ENCODE data around the gene PXDC1. TPM values are rescaled to one million over a fixed set of nuclear protein-coding genes. Genes with fewer than 3 reads are reported as not detected.

Gene PXDC1
- polyA plus RNA-seq, 1 donor from 2014 or later = 3.9 TPM

- Histone ChIP-seq H2AFZ (ENCODE audit: low read depth, low read length) (no peak overlapping the region), H3K9me3 (ENCODE audit: low read length) (no peaks in the 10 kb centered on the region), H3K9me2 (ENCODE audit: insufficient read depth, low read length) (no peaks in the 10 kb centered on the region), H3F3A (ENCODE audit: insufficient read depth, low read length, poor library complexity, severe bottlenecking) (no peaks in the 10 kb centered on the region), H3K4me3 (ENCODE audit: low read length) (no peak overlapping the region), H3K4me2 (ENCODE audit: low read length) (no peak overlapping the region), H3K36me3 (ENCODE audit: insufficient read depth, low read length) (no peaks in the 10 kb centered on the region), H3K79me2 (replicated peaks; ENCODE audit: insufficient read depth, low read length) (no peaks in the 10 kb centered on the region), H3K27me3 (ENCODE audit: insufficient read depth, low read depth, low read length) (no peaks in the 10 kb centered on the region), H3K27ac (ENCODE audit: low read length) (no peak overlapping the region), H4K20me1 (ENCODE audit: insufficient read depth) (no peaks in the 10 kb centered on the region), H3K9ac (ENCODE audit: low read length) (no peak overlapping the region)
- TF ChIP-seq POLR2AphosphoS5 (IDR thresholded peaks at IDR 0.05) (no peak), EZH2 (IDR thresholded peaks at IDR 0.05; ENCODE audit: borderline replicate concordance, insufficient read depth, low read length, poor library complexity, severe bottlenecking) (no peak), RAD21 (conservative IDR thresholded peaks at IDR 0.05) (no peak), MXI1 (conservative IDR thresholded peaks at IDR 0.05; ENCODE audit: poor library complexity, severe bottlenecking) (no peak), EP300 (conservative IDR thresholded peaks at IDR 0.05; ENCODE audit: poor library complexity, severe bottlenecking) (no peak), REST (IDR thresholded peaks at IDR 0.05; ENCODE audit: borderline replicate concordance) (no peak), TAF1 (IDR thresholded peaks at IDR 0.05; ENCODE audit: low read depth) (no peak), SMC3 (conservative IDR thresholded peaks at IDR 0.05; ENCODE audit: poor library complexity) (no peak)
These were observed 31.8 kb downstream of the PXDC1 start for GRCh38 chr6:3719462-3720308.

- Histone ChIP-seq H3F3A (ENCODE audit: insufficient read depth, low read length, poor library complexity, severe bottlenecking) (no peaks in the 10 kb centered on the region), H3K9ac (ENCODE audit: low read length) (no peak overlapping the region), H3K36me3 (ENCODE audit: insufficient read depth, low read length) (no peaks in the 10 kb centered on the region), H4K20me1 (ENCODE audit: insufficient read depth) (no peaks in the 10 kb centered on the region), H3K4me2 (ENCODE audit: low read length) (no peak overlapping the region), H3K4me3 (ENCODE audit: low read length) (no peak overlapping the region), H3K27ac (ENCODE audit: low read length) (no peak overlapping the region), H2AFZ (ENCODE audit: low read depth, low read length) (no peak overlapping the region), H3K79me2 (replicated peaks; ENCODE audit: insufficient read depth, low read length) (no peaks in the 10 kb centered on the region), H3K9me2 (ENCODE audit: insufficient read depth, low read length) (no peaks in the 10 kb centered on the region), H3K9me3 (ENCODE audit: low read length) (no peaks in the 10 kb centered on the region), H3K27me3 (ENCODE audit: insufficient read depth, low read depth, low read length) (no peaks in the 10 kb centered on the region)
- no peak for TF ChIP-seq SMC3 (conservative IDR thresholded peaks at IDR 0.05; ENCODE audit: poor library complexity)
- TF ChIP-seq, protein P1, sequence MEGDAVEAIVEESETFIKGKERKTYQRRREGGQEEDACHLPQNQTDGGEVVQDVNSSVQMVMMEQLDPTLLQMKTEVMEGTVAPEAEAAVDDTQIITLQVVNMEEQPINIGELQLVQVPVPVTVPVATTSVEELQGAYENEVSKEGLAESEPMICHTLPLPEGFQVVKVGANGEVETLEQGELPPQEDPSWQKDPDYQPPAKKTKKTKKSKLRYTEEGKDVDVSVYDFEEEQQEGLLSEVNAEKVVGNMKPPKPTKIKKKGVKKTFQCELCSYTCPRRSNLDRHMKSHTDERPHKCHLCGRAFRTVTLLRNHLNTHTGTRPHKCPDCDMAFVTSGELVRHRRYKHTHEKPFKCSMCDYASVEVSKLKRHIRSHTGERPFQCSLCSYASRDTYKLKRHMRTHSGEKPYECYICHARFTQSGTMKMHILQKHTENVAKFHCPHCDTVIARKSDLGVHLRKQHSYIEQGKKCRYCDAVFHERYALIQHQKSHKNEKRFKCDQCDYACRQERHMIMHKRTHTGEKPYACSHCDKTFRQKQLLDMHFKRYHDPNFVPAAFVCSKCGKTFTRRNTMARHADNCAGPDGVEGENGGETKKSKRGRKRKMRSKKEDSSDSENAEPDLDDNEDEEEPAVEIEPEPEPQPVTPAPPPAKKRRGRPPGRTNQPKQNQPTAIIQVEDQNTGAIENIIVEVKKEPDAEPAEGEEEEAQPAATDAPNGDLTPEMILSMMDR (IDR thresholded peaks at IDR 0.05; ENCODE audit: poor library complexity, severe bottlenecking) = no peak
- no peak for TF ChIP-seq MXI1 (conservative IDR thresholded peaks at IDR 0.05; ENCODE audit: poor library complexity, severe bottlenecking)
- TF ChIP-seq RAD21 (conservative IDR thresholded peaks at IDR 0.05) = no peak
- no peak for TF ChIP-seq REST (IDR thresholded peaks at IDR 0.05; ENCODE audit: borderline replicate concordance)
- TF ChIP-seq EZH2 (IDR thresholded peaks at IDR 0.05; ENCODE audit: borderline replicate concordance, insufficient read depth, low read length, poor library complexity, severe bottlenecking) = no peak
- no peak for TF ChIP-seq POLR2AphosphoS5 (IDR thresholded peaks at IDR 0.05)
- no peak for TF ChIP-seq TAF1 (IDR thresholded peaks at IDR 0.05; ENCODE audit: low read depth)
- TF ChIP-seq EP300 (conservative IDR thresholded peaks at IDR 0.05; ENCODE audit: poor library complexity, severe bottlenecking) = no peak
These were observed 33.1 kb downstream of the PXDC1 start for GRCh38 chr6:3718407-3718806.

All from neural cell (in vitro differentiated cells).